ENCODE results near the gene VAC14. TPM values are rescaled to one million over a fixed set of nuclear protein-coding genes. Genes with fewer than 3 reads are reported as not detected.

Gene VAC14
- total RNA-seq, 1 experiment from 2014 or later = 35.3 TPM

DNA sequence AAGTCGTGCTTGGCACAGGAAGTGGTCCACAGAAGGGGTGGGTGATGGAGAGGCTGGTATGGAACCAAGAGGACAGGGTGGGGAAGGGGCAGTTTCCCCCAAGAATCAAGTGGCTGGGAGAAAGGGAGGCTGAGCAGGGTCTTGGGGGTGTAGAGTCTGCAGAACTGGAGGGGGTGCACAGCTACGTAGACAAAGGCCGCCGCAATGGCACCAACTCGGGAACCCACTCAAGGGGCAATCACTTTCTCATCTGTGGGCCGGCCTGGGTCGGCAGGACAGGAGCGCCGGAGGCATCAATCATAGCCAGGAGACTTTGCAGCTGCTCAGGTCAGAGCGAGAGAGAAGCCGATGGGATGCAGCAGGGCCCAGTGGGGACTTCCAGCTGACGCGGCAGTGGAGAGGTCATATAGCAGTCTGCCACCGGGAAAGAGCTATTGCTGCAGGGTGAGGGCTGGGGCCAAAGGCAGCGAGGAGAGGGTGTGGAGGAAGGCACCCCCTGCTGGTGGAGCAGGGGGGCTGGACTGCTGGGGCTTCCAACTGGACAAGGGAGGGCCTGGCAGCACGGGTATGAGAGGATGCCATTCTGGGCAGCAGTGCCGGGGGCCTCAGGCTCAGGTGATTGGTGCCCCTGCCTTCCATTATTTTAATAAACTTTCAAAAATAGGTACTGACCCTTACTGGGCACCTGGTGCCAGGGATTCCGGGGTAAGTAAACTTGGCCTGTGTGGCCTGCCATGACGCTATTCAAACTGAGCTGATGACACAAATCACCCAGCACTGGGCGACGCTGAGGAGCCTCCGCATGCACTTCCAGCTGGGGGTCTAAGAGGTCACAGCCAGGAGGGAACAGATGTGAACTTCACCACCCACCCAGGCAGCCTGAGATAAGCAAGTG, 62.6 kb downstream of the VAC14 start:
- no peak overlapping the region for H3K4me3 ChIP-seq (replicated peaks in 1 of 2; ENCODE audit: low read depth in 1 of 2, low read length in 2 of 2)
- H3K9me2 ChIP-seq (ENCODE audit: insufficient read depth) = no peaks in the 10 kb centered on the region
- H3K27me3 ChIP-seq (ENCODE audit: insufficient read depth, low read length) = no peaks in the 10 kb centered on the region
- no peak overlapping the region for H3K27ac ChIP-seq (ENCODE audit: low read depth, low read length)
- intact Hi-C loops (cut with micrococcal nuclease) = no loop called here
- DNase-seq (ENCODE audit: low read depth, low spot score) = no peak
- H3K4me2 ChIP-seq (ENCODE audit: low read length) = no peak overlapping the region
- TF ChIP-seq, protein P1, sequence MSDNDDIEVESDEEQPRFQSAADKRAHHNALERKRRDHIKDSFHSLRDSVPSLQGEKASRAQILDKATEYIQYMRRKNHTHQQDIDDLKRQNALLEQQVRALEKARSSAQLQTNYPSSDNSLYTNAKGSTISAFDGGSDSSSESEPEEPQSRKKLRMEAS (IDR thresholded peaks at IDR 0.05) = no peak
- TF ChIP-seq, protein P2, sequence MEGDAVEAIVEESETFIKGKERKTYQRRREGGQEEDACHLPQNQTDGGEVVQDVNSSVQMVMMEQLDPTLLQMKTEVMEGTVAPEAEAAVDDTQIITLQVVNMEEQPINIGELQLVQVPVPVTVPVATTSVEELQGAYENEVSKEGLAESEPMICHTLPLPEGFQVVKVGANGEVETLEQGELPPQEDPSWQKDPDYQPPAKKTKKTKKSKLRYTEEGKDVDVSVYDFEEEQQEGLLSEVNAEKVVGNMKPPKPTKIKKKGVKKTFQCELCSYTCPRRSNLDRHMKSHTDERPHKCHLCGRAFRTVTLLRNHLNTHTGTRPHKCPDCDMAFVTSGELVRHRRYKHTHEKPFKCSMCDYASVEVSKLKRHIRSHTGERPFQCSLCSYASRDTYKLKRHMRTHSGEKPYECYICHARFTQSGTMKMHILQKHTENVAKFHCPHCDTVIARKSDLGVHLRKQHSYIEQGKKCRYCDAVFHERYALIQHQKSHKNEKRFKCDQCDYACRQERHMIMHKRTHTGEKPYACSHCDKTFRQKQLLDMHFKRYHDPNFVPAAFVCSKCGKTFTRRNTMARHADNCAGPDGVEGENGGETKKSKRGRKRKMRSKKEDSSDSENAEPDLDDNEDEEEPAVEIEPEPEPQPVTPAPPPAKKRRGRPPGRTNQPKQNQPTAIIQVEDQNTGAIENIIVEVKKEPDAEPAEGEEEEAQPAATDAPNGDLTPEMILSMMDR (IDR thresholded peaks at IDR 0.05 in 2 of 3, conservative IDR thresholded peaks at IDR 0.05 in 1 of 3; ENCODE audit: borderline replicate concordance in 1 of 3, insufficient read depth in 1 of 3, low read depth in 2 of 3, low read length in 2 of 3) = peak in 2 of 3 experiments; percentile 50 to 73; a peak in 5 of 6 replicates
- TF ChIP-seq RAD21 (IDR thresholded peaks at IDR 0.05; ENCODE audit: low read depth) = peak; percentile 65; the same call in 1 of the 2 replicates
- BruUV-seq (replicated peaks) = no TSS peak
- no peak overlapping the region for H2AFZ ChIP-seq (ENCODE audit: low read depth, low read length, poor library complexity, severe bottlenecking)
- no peaks in the 10 kb centered on the region for H3K79me2 ChIP-seq (ENCODE audit: insufficient read depth, low read length)
- ATAC-seq = peak; percentile 82
- H3K4me1 ChIP-seq (ENCODE audit: control insufficient read depth in 1 of 2, insufficient read depth in 2 of 2, low read length in 2 of 2) = no peaks in the 10 kb centered on the region
- no peak overlapping the region for H3K9ac ChIP-seq (ENCODE audit: low read length)
- no peaks in the 10 kb centered on the region for H3K9me3 ChIP-seq (ENCODE audit: control insufficient read depth in 1 of 2, insufficient read depth in 1 of 2, low read depth in 1 of 2, low read length in 2 of 2)
- ChIA-PET POLR2A (no interaction called here), RAD21 (ENCODE audit: low non-redundant PET in 1 of 2, low total read pairs in 2 of 2, uncharacterized antibody in 2 of 2, unreplicated experiment in 2 of 2) (no interaction called here), CTCF (interaction anchor here (1.0 to 1.3 kb wide), 3 partner anchors 11 to 50 kb away, joined by 3 to 5 read pairs (median 4); no protein-coding TSS in a partner anchor)
- no peaks in the 10 kb centered on the region; a peak in 1 of 4 replicates for H3K36me3 ChIP-seq (ENCODE audit: control insufficient read depth in 1 of 2, insufficient read depth in 2 of 2, low read length in 2 of 2)
- H4K20me1 ChIP-seq (ENCODE audit: insufficient read depth) = no peaks in the 10 kb centered on the region
